ENCODE data around the gene OLIG2. TPM values are rescaled to one million over a fixed set of nuclear protein-coding genes. Genes with fewer than 3 reads are reported as not detected.

Gene OLIG2
- total RNA-seq: not detected in 2 replicates

GRCh38 chr21:33025489-33026442 is at the start of gene OLIG2:
OLIG2 (plus strand) TSS chr21:33025935; CDS start chr21:33026863, 928 bp downstream.

GRCh38 chr21:33069994-33070743 is 44.4 kb downstream of the OLIG2 start, which contains the start of gene OLIG1:
OLIG1 (plus strand) TSS chr21:33070141; CDS start chr21:33070247, 106 bp downstream.

Other genes with a start within 250 kb of the OLIG2 start
- not detected in 2 replicates for gene OLIG1, start 44.2 kb downstream of the OLIG2 start, total RNA-seq
- gene IFNAR2, start 204.0 kb downstream of the OLIG2 start, total RNA-seq: 14.7 and 15.6 TPM in 2 replicates
- gene IL10RB, start 240.4 kb downstream of the OLIG2 start, total RNA-seq: 24.9 and 29.7 TPM in 2 replicates

All from vein endothelial cell (primary cell).